NCI-H2029 treated with DMSO at 0.1 percent for 48 hours (cell line): ENCODE results near the gene OXSR1.
"Not testable (repeated sequence)": the region's sequence is repeated elsewhere in the genome, so short reads cannot be mapped to it uniquely, and the experiment has no call there.

Source experiments
- DNase-seq: peaks from one replicate; lab custom pipeline; 2025; lab: John Stamatoyannopoulos, UW

The OXSR1 gene

GRCh38 chr3:38227989-38228388 is 62.7 kb downstream of the OXSR1 start:
- no peak for DNase-seq

DNA sequence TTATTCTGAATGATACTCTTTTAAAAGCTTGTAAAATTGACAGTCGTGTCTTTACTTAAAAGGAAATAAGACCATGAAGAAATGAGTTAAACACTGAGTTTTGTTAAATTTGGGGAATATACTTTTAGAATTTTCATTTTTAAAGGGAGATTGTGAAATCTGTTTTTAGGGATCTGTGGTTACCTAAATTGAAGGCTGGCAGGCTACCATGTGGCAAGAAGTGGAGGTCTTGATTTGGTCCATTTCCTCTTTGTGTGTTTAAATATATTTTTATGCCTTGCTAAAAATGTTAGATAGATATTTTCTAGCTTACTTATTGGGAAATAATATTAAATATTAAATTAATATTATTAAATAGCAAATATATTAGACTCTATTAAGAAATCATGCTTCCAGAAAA is 63.7 kb downstream of the OXSR1 start:
- no peak for DNase-seq

DNA sequence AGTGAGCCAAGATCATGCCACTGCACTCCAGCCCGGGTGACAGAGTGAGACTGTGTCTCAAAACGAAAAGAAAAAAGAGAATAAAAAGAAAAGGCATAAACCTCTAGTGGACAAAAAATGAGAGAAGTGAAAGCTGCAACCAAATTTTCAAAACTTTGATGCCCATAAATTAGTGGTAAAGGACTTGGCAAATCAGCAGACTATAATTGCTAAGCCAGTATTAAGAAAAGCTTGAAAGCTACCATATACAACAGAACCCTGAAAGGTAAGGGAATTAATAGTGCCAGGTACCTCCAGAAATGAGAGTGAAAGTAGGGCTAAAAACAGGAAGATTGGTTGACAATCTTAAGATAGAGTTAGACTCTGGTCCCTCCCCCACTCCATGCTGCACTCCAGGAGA is 67.4 kb downstream of the OXSR1 start:
- no peak for DNase-seq

- no peak for DNase-seq
Measured at GRCh38 chr3:38235466-38235865, 70.1 kb downstream of the OXSR1 start.

DNA sequence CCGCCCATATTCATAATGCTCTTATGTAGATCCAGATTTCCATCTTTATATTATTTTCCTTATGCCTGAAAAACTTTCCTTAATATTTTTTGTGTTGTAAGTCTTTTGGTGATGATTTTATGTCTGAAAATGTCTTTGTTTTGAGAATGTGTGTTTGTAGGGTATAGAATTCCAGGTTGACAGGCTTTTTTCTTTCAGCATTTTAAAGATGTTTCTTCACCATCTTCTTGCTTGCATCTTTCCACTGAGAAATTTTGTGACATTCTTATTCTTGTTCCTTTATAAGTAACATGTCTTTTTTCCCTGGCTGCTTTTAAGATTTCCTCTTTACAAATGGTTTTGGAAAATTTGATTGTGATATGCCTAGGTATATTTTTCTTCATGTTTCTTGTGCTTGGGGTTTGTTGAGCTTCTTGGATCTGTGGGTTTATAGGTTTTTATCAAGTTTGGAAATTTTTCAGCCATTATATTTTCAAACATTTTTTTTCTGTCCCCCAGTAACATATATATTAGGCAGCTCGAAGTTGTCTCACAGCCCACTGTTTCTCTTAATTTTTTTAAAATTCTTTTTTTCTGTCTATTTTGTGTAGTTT is 73.2 kb downstream of the OXSR1 start:
- no peak for DNase-seq

DNA sequence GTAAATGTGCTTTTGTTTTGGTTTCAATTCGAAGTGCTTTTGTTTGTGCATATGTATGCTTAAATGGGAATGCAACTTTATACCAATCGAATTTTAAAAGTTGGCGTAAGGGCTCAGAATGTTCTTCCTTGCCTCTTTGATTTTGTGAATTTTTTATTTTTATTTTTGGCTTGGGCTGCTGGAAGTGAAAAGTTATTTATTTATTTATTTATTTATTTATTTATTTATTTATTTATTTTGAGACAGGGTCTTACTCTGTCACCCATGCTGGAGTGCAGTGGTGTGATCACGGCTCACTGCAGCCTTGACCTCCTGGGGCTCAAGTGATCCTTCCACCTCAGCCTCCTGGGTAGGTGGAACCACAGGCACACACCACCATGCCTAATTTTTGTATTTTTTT is 77.5 kb downstream of the OXSR1 start:
- DNase-seq: not testable (repeated sequence)

DNA sequence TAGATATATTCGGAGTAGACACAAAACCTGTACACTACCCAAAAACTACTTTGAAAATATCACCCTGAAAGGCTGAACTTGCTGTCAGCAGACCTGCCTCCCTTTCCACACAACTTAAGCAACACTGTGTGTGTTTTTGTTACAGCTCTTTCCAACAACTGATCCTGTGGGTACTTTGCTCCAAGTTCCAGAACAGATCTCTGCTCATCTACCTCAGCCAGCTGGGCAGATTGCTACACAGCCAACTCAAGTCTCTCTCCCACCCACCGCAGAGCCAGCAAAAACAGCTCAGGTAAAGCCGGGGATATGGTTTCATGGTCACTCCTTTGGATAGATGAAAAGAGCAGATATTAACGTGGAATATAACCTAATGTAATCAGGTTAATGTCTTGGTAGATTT is 80.6 kb downstream of the OXSR1 start:
- no peak for DNase-seq

- no peak for DNase-seq
Measured at GRCh38 chr3:38247366-38248035, 82.2 kb downstream of the OXSR1 start.

DNA sequence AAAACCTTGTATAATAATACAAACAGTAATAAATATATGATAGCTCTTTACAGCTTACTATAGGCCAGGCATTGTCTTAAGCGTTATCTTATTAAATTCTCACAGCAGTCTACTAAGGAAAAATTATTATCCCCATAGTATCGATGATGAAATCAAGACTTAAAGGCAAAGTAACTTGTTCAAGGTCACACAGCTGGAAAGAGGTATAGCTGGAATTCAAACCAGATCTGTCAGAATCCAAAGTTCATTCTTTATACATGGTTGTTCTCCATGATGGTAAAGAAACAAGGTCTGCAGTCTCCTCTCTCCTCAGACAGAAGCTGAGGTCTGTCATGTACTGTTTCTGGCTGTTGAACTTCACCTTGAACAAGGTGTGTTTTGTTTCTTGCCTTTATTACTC is 84.9 kb downstream of the OXSR1 start:
- no peak for DNase-seq

DNA sequence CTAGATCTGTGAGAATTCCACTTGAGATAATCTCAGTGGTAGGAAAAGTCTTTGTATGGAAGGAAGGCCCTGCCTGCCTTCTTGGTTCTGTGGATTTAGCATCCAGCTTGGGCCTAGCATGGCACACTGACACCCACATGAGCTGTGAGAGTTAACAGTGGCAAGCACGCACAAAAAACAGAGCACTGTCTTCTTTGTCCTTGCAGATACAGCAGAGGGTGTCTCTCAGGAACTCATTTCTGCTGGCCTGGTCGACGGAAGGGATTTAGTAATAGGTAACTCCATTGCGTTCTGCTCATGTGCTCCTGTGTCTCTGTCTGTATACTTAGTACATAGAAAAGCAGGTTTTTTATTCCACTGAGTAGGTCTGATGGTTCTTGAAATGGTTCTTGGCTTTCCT is 85.9 kb downstream of the OXSR1 start:
- no peak for DNase-seq

DNA sequence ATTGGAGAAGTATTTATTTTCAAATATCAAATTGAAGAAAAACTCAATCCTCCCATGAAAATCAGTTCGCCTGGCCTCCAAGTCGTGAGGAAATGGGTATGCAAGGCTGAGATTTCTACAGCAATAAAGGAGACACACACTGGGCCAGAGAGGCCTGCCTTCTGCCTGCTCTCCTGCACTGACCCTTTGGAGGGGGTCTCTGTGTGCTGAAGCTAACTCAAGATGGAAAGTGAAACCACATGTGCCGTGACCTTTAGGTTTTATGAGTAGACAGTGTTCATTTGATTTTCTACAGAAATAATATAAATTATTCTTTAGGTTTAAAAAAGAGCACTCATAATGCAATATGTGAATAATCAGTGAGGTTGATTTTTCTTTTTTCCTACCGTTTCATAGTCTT is 88.4 kb downstream of the OXSR1 start:
- no peak for DNase-seq

DNA sequence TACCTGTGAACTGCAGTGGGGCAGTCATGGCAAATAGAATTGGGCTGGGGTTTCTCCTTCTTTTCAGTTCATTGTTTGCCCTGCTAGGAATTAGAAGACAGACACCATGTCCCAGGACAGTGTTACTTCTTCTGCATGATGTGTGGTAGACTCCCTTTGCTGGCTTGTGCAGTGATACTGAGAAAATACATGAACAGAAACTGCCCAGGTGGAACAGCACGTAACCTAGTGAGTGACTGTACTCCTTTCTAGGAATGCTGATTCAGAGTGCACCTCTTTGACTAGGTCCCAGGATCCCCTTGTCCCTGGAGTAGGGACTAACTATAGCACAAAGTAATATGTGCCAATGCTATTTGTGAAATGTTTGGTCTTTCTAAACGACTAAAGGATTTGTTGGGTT is 89.5 kb downstream of the OXSR1 start:
- no peak for DNase-seq

DNA sequence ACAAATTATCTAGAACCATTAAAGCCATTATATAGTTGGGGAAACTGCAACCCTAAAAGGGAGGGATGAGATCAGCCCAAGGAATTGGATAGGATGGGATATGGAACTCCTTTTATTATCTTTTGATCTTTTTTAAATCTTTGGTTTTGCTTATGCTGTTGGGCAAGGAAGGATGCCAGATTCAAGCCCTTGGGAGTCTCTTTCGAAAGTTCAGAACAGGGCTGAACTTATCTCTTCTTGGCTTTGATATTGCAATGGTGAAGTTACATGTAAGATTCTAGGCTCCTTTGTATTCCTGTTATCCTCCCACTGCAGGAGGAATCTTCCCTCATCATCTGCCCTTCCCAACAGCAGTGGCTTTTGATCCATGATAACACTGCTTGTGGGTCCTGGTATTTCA is 90.3 kb downstream of the OXSR1 start:
- DNase-seq: no peak

DNA sequence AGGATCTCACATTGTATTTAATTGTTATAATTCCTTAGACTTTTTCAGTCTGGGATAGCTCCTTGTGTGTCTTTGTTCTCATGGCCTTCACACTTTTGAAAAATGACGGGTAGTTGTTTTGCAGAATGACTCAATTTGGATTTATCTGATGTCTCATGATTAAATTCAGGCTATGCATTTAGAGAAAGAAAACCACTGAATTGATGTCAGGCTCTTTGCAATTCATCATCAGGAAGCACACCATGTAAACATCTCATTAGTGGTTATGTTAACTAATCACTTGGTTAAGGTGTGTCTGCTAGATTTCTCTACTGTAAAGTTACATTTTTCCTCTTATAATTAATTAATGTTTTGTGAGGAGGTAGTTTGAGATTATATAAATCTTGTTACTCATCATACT is 92.2 kb downstream of the OXSR1 start:
- DNase-seq: no peak

DNA sequence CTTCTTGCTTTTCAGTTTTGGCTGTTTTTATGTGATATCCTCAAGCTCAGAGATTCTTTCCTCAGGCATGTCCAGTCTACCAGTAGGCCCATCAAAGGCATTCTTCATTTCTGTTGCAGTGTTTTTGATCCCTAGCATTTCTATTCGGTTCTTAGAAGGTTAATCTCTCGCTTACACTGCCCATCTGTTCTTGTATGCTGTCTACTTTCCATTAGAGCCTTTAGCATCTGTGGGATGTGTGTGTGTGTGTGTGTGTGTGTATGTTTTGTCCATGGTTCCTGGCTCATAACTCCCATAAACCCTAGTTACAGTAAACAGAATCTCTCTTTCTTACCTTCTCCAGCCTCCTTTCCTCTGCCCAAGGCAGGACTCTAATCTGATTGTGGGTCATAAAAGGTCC is 95.1 kb downstream of the OXSR1 start:
- no peak for DNase-seq

- DNase-seq: no peak
Measured at GRCh38 chr3:38264353-38264771, 99.0 kb downstream of the OXSR1 start.

GRCh38 chr3:38264779-38265178 is 99.4 kb downstream of the OXSR1 start:
- no peak for DNase-seq

GRCh38 chr3:38265604-38266307 is 100.4 kb downstream of the OXSR1 start, which contains the start of gene SLC22A13:
Gene SLC22A13, plus strand, starts transcription at chr3:38265812. Its CDS starts 49 bp downstream, at chr3:38265861.
- DNase-seq: no peak

DNA sequence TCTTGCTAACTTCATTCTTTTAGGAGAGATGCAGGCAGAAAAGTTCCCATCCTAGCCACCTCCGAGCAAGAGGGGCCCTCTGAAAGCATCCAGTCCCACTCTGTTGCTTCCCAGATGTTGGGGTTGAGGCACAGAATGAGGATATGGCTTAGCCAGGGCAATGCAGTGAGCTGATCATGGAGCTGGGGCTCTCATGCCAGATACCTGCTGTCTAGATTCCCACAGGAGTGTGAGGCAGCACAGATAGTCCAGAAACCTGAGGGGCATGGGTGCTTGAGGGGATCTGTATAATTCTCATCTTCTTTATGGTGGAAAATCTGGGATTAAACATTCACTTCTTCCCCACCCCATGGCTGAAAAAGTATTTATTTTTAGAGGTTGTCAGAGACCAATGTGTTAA is 101.5 kb downstream of the OXSR1 start:
- DNase-seq: no peak

- no peak for DNase-seq
Measured at GRCh38 chr3:38267662-38268061, 102.3 kb downstream of the OXSR1 start.

DNA sequence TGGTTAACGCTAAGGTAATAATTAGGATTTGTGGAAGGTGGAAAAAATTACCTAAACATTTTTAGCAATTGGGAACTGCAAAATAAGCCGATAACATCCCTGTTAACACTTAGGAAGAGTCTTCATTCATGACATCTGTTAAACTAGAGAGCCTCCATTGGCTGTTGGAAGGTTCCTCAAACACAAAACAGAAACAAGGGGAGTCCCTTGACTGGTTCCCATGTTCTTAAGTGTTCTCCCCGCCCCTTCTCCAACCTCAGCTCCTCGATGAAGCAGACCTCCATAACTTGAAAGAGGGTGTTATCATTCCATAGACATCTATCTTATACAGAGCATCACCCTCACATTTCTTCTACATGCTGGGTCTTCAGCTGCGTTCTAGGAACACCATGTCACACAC is 102.8 kb downstream of the OXSR1 start:
- DNase-seq: no peak

DNA sequence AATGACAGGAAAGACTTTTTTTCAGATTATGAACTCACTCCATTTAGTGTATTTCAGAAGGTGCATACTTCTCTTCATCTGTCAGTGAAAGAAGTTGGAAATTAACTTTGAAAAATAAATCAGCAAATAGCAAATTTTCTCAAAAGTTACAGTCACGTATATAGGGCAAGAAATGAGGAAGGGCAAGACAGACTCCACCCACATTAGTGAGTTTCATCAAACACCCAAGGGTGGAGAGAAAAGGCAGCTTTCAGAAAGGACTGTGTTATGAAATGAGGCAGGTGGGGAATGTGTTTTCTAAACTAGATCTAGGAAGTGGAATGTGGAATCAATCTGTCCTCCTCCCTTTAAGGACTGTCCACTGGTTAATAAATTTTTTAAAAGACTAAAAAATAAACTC is 103.2 kb downstream of the OXSR1 start:
- no peak for DNase-seq

DNA sequence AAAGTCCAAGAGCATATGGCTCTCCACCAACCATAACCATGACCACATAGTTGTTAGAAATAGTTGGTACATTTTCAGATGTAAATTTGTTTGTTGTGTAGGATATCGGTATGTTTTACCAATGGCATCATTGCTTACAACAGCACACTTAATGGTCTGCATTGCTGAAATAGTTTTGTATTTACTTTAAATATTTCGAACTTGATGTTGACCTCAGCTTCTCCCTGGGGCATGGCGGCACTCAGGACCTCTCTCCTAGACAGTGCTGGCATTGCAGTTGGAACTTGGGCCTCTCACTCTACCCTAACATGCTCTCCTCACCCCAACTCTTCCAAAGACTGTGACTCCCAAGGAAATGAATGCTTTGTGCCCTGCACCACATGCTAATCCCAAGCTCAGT is 105.3 kb downstream of the OXSR1 start:
- no peak for DNase-seq

DNA sequence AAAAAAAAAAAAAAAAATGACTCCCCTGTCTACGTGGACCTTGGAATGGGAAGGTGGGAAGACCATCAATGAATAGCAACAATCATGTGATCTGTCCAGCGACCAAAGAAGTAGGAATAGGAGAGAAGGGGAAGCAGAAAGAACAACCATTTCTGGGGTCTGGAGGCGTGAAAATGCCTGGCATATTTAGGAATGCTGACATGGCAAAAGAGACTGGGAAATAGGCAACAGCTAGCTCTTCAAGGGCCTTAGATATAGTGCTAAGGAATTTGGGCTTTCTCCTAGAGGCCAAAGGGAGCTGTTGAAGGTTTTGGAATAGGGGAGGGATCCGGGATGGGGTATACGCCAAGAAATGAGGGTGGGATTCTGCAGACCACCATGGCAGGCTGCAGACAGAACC is 106.2 kb downstream of the OXSR1 start:
- DNase-seq: no peak
